ENCODE measurements around the gene BHLHE23.
"Not testable (repeated sequence)": the region's sequence is repeated elsewhere in the genome, so short reads cannot be mapped to it uniquely, and the experiment has no call there.

Gene BHLHE23

GRCh38 chr20:63042448-63043071 is 35.8 kb upstream of the BHLHE23 start:
- FAIRE-seq = no peak

- FAIRE-seq = no peak
Measured at GRCh38 chr20:63041776-63042175, 35.0 kb upstream of the BHLHE23 start.

- no peak for FAIRE-seq
Measured at GRCh38 chr20:63037669-63038268, 31.0 kb upstream of the BHLHE23 start.

- FAIRE-seq = no peak
Measured at GRCh38 chr20:63036291-63036690, 29.5 kb upstream of the BHLHE23 start.

GRCh38 chr20:63035603-63036185 is 28.9 kb upstream of the BHLHE23 start:
- no peak for FAIRE-seq

- FAIRE-seq = not testable (repeated sequence)
Measured at GRCh38 chr20:63034710-63035602, 28.2 kb upstream of the BHLHE23 start.

GRCh38 chr20:63033794-63034709 is 27.3 kb upstream of the BHLHE23 start:
- FAIRE-seq = no peak

GRCh38 chr20:63032861-63033793 is 26.4 kb upstream of the BHLHE23 start:
- no peak for FAIRE-seq

GRCh38 chr20:63032026-63032800 is 25.4 kb upstream of the BHLHE23 start:
- FAIRE-seq = no peak

GRCh38 chr20:63031251-63032014 is 24.7 kb upstream of the BHLHE23 start:
- no peak for FAIRE-seq

- FAIRE-seq = no peak
Measured at GRCh38 chr20:63029358-63030121, 22.8 kb upstream of the BHLHE23 start.

- no peak for FAIRE-seq
Measured at GRCh38 chr20:63028461-63028921, 21.7 kb upstream of the BHLHE23 start.

GRCh38 chr20:63027922-63028389 is 21.2 kb upstream of the BHLHE23 start:
- no peak for FAIRE-seq

GRCh38 chr20:63027221-63027921 is 20.6 kb upstream of the BHLHE23 start:
- no peak for FAIRE-seq

- no peak for FAIRE-seq
Measured at GRCh38 chr20:63026582-63027165, 19.9 kb upstream of the BHLHE23 start.

- FAIRE-seq = no peak
Measured at GRCh38 chr20:63025534-63026331, 19.0 kb upstream of the BHLHE23 start.

Measured in G401.6 (cell line).